Hepatocyte (in vitro differentiated cells): Measurements from ENCODE around the gene LRRC51. TPM values are rescaled to one million over a fixed set of nuclear protein-coding genes. Genes with fewer than 3 reads are reported as not detected.
"Not testable (repeated sequence)": the region's sequence is repeated elsewhere in the genome, so short reads cannot be mapped to it uniquely, and the experiment has no call there.

ENCODE experiments used
- DNase-seq: peaks from one replicate; pipeline ENCODE4 v3.0.0-alpha.2; 2016; ENCODE audit warnings: low spot score
- H2AFZ ChIP-seq: fragments of 200-600 bp; sonication (generic); 2 replicates; pipeline ENCODE4 v1.6.0; 2016; ENCODE audit warnings: antibody characterized with exemption, mild to moderate bottlenecking
- H3K27ac ChIP-seq: fragments of 200-600 bp; sonication (generic); 2 replicates; pipeline ENCODE4 v1.5.1; 2016; ENCODE audit warnings: mild to moderate bottlenecking
- H3K27me3 ChIP-seq: fragments of 200-600 bp; sonication (generic); 2 replicates; pipeline ENCODE4 v1.6.1; 2016
- H3K36me3 ChIP-seq: fragments of 200-600 bp; sonication (generic); replicated peaks from 2 replicates; pipeline ENCODE4 v1.5.1; 2016; ENCODE audit warnings: low read depth; ENCODE audit not compliant: insufficient read depth
- H3K4me1 ChIP-seq: fragments of 200-600 bp; sonication (generic); 2 replicates; pipeline ENCODE4 v1.5.1; 2016; ENCODE audit warnings: mild to moderate bottlenecking, moderate library complexity; ENCODE audit not compliant: insufficient read depth
- H3K4me2 ChIP-seq: fragments of 200-600 bp; sonication (generic); 2 replicates; pipeline ENCODE4 v1.6.0; 2016
- H3K4me3 ChIP-seq: fragments of 200-600 bp; sonication (generic); 2 replicates; pipeline ENCODE4 v1.5.1; 2016; ENCODE audit warnings: mild to moderate bottlenecking
- H3K79me2 ChIP-seq: fragments of 200-600 bp; sonication (generic); 2 replicates; pipeline ENCODE4 v1.6.0; 2017; ENCODE audit warnings: mild to moderate bottlenecking
- H3K9me2 ChIP-seq: fragments of 200-600 bp; sonication (generic); replicated peaks from 2 replicates; pipeline ENCODE4 v1.6.0; 2017; ENCODE audit warnings: mild to moderate bottlenecking; ENCODE audit not compliant: insufficient read depth
- H3K9me3 ChIP-seq: fragments of 200-600 bp; sonication (generic); 2 replicates; pipeline ENCODE4 v1.5.1; 2016; ENCODE audit warnings: low read depth, mild to moderate bottlenecking
- H4K20me1 ChIP-seq: fragments of 200-600 bp; sonication (generic); 2 replicates; pipeline ENCODE4 v1.6.0; 2016; ENCODE audit warnings: mild to moderate bottlenecking; ENCODE audit not compliant: insufficient read depth, poor library complexity, severe bottlenecking
- EZH2 ChIP-seq: fragments of 200-600 bp; sonication (generic); IDR thresholded peaks from 2 replicates; pipeline ENCODE4 v1.6.1; 2016; ENCODE audit warnings: antibody characterized with exemption, mild to moderate bottlenecking, borderline replicate concordance
- EZH2phosphoT487 ChIP-seq: fragments of 200-600 bp; sonication (generic); IDR thresholded peaks from one replicate; pipeline ENCODE4 v1.6.1; 2018; ENCODE audit warnings: antibody characterized with exemption, mild to moderate bottlenecking, low read depth, moderate library complexity; ENCODE audit not compliant: unreplicated experiment, severe bottlenecking
- WGBS: methylation state at CpG from one replicate; pipeline ENCODE4 v1.1.6; 2016; ENCODE audit warnings: low lambda C conversion rate; ENCODE audit errors: missing lambda C conversion rate; 5-methylcytosine and 5-hydroxymethylcytosine counted together
- polyA plus RNA-seq: library from polyadenylated mRNA; unstranded; fragments of >200 nt; fragmentation: Nextera tagmentation; extraction: Ambion mirVana; gene quantifications from 2 replicates; pipeline ENCODE4 v1.2.1, GENCODE V29; 2016
- total RNA-seq: library from RNA; depleted of rRNA; stranded (reverse); fragments of >200 nt; gene quantifications from 2 replicates; pipeline ENCODE4 v1.2.3, GENCODE V29; 2014
- TF ChIP-seq, protein P1 (sequence below): fragments of 200-600 bp; sonication (generic); IDR thresholded peaks from 2 replicates; pipeline ENCODE4 v1.5.1; 2016; ENCODE audit warnings: antibody characterized with exemption, mild to moderate bottlenecking; ENCODE audit not compliant: poor library complexity

The LRRC51 gene
- total and polyA plus RNA-seq, 2 experiments from 2014 or later = 2.1 to 3.7 TPM

GRCh38 chr11:72129381-72129780, 48.7 kb downstream of the LRRC51 start:
- H3K9me3 ChIP-seq = no peaks in the 10 kb centered on the region
- no peaks in the 10 kb centered on the region for H3K9me2 ChIP-seq
- no peak overlapping the region for H2AFZ ChIP-seq
- no peak overlapping the region for H3K27ac ChIP-seq
- H3K27me3 ChIP-seq = peaks cover 3% of the 10 kb centered on the region
- H3K4me1 ChIP-seq = no peaks in the 10 kb centered on the region
- 79% methylated on average over 3 of the region's 3 CpGs for WGBS
- no peaks in the 10 kb centered on the region for H3K36me3 ChIP-seq
- H3K4me2 ChIP-seq = no peak overlapping the region
- H3K4me3 ChIP-seq = no peak overlapping the region
- DNase-seq = no peak
- TF ChIP-seq, protein P1, sequence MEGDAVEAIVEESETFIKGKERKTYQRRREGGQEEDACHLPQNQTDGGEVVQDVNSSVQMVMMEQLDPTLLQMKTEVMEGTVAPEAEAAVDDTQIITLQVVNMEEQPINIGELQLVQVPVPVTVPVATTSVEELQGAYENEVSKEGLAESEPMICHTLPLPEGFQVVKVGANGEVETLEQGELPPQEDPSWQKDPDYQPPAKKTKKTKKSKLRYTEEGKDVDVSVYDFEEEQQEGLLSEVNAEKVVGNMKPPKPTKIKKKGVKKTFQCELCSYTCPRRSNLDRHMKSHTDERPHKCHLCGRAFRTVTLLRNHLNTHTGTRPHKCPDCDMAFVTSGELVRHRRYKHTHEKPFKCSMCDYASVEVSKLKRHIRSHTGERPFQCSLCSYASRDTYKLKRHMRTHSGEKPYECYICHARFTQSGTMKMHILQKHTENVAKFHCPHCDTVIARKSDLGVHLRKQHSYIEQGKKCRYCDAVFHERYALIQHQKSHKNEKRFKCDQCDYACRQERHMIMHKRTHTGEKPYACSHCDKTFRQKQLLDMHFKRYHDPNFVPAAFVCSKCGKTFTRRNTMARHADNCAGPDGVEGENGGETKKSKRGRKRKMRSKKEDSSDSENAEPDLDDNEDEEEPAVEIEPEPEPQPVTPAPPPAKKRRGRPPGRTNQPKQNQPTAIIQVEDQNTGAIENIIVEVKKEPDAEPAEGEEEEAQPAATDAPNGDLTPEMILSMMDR = no peak
- TF ChIP-seq EZH2 (no peak), EZH2phosphoT487 (no peak)
- no peaks in the 10 kb centered on the region for H4K20me1 ChIP-seq
- no peaks in the 10 kb centered on the region for H3K79me2 ChIP-seq

DNA sequence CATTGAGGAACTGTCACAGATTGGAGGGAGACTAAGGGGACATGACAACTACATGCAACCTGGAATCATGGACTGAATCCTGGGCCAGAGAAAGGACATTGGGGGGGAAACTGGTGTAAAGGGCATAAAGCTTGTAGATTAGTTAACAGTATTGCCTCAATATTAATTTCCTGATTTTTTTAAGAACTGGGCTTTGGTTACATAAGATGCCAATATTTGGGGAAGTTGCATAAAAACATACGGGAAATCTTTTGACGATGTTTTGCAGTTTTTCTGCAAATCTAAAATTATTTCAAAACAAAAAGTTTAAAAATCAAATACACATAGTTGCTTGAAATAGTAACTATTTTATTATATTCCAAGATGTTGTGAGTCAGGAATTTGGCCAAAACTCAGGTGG, 52.0 kb downstream of the LRRC51 start:
- Histone ChIP-seq H2AFZ (no peak overlapping the region), H3K79me2 (no peaks in the 10 kb centered on the region), H3K4me2 (no peak overlapping the region), H3K4me3 (no peak overlapping the region), H3K27ac (no peak overlapping the region), H3K4me1 (no peaks in the 10 kb centered on the region), H4K20me1 (no peaks in the 10 kb centered on the region), H3K36me3 (no peaks in the 10 kb centered on the region), H3K9me2 (no peaks in the 10 kb centered on the region), H3K9me3 (no peaks in the 10 kb centered on the region), H3K27me3 (peaks cover 3% of the 10 kb centered on the region)
- TF ChIP-seq EZH2phosphoT487 (no peak), EZH2 (no peak)
- TF ChIP-seq, protein P1 = no peak
- no peak for DNase-seq
- 88% methylated on average over 2 of the region's 2 CpGs for WGBS

DNA sequence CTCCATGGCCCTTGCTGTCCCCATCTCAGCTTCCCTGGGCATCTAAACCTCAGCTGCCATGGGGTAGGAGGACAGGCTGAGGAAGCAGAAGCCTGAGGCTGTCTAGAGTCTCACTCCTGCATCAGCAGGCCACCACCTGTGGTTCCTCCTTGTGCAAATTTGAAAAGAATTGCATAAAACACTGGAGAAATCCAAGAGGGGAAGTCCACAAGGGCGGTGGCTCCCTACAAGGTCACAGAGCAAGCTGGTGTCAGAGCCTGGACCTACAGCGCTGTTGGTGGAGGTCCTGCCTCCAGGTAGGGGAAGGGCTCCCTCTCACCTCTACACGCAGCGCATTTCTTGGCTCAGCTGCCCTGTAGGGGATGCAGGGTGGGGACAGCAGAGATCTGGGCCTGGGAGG, 54.8 kb downstream of the LRRC51 start, which contains the start of gene FOLR3:
TSS of gene FOLR3 (plus strand) at position 253 of the 400 bp plus-strand sequence. CDS start 228 bp downstream, outside the sequence.
- not testable (repeated sequence) for H3K79me2 ChIP-seq, H3K36me3 ChIP-seq, H3K9me3 ChIP-seq, H3K4me2 ChIP-seq, DNase-seq, H3K27ac ChIP-seq, H3K9me2 ChIP-seq, H2AFZ ChIP-seq, H4K20me1 ChIP-seq, H3K4me3 ChIP-seq, H3K4me1 ChIP-seq, H3K27me3 ChIP-seq
- 83% methylated on average over 4 of the region's 4 CpGs for WGBS

DNA sequence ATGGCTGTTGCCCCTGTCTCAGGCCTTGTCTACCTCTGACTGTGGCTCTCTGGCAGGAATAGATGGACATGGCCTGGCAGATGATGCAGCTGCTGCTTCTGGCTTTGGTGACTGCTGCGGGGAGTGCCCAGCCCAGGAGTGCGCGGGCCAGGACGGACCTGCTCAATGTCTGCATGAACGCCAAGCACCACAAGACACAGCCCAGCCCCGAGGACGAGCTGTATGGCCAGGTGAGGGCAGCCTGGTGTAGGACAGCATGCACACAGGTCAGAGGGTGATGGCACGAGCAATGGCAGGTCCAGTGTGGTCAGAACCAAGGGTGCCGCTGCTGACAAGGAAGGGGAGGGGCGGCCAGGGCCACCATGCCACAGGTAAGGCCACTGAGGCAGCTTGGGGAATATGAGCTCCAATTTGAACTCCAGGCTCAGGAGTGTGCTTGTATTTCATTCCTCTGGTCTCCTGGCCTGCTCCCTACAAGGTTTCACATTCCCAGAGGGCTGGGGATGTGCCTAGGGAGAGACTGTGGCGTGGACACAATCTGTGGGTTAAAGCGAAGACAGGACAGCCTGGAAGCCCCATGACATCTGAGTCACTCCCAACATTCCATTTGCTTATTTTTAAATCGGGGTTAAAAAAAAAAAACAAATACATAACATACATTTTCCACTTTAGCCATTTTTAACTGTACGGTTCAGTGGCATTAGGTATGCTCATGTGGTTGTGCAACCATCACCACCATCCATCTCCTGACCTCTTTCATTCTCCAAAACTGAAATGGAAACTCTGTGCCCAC, 55.4 kb downstream of the LRRC51 start:
- Histone ChIP-seq H3K4me3 (no peak overlapping the region), H3K36me3 (no peaks in the 10 kb centered on the region), H2AFZ (no peak overlapping the region), H3K4me1 (no peaks in the 10 kb centered on the region), H3K9me2 (no peaks in the 10 kb centered on the region), H4K20me1 (no peaks in the 10 kb centered on the region), H3K4me2 (no peak overlapping the region), H3K9me3 (no peaks in the 10 kb centered on the region), H3K79me2 (no peaks in the 10 kb centered on the region), H3K27ac (no peak overlapping the region), H3K27me3 (peaks cover 3% of the 10 kb centered on the region)
- TF ChIP-seq EZH2phosphoT487 = no peak
- TF ChIP-seq EZH2 = no peak
- 91% methylated on average over 14 of the region's 14 CpGs for WGBS
- no peak for DNase-seq
